Measurements from ENCODE around the gene LTA. TPM values are rescaled to one million over a fixed set of nuclear protein-coding genes. Genes with fewer than 3 reads are reported as not detected.
"Not testable (repeated sequence)": the region's sequence is repeated elsewhere in the genome, so short reads cannot be mapped to it uniquely, and the experiment has no call there.

The LTA gene
- total RNA-seq, 1 donor from 2014 or later: not detected

DNA sequence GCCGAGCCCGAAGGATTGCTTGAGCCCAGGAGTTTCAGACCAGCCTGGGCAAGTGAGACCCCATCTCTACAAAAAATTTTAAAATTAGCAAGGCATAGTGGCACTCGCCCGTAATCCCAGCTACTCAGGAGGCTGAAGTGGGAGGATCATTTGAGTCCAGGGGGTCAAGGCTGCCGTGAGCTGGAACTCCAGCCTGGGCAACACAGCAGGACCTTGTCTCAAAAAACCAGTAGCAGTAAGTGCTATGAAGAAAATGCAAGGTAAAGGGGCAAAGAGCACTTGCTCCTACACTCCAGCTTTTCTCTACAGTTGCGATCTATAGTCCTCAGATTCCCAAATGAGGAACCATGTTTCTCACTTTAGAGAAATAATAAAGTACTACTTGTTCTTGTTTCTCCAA lies 28.4 kb upstream of the LTA start:
- ATAC-seq: no peak

DNA sequence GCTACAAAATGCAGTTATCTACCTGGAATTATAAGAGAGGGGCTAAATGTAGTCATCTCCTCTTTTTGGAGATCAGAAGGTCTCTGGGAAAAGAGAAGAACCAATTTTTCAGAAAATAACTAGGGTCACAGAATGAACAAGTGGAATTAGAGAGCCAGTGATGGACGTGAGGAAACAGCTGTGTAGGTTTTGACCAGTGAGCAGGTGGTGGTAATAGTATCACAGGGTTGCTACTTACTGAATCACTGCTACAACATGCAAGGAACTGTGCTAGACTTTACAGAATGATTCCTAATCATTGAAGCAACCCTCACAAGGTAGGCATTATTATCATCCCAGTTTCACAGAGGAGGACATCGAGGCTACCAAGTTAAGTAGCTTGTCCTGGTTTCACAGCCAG lies 27.4 kb upstream of the LTA start:
- no peak for ATAC-seq

DNA sequence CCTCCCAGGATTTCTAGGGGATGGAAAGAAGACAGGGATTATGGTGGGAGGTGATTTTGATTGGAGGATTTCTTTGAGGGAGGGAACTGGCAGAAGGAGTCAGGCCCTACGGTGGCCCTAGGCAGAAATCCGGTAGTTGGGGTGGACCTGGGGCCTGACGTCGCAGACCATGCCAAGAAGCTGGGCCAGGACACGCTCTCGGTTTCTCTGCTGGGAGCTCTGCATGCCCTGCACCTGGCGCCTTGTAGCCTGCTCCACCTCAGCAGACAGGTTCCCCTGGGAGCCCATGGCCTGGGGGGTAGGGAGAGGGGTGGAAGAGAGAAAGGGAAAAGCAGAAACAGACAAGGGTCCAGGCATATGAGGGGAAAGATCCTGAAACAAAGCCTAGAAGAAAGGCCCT lies 26.8 kb upstream of the LTA start:
- no peak for ATAC-seq

DNA sequence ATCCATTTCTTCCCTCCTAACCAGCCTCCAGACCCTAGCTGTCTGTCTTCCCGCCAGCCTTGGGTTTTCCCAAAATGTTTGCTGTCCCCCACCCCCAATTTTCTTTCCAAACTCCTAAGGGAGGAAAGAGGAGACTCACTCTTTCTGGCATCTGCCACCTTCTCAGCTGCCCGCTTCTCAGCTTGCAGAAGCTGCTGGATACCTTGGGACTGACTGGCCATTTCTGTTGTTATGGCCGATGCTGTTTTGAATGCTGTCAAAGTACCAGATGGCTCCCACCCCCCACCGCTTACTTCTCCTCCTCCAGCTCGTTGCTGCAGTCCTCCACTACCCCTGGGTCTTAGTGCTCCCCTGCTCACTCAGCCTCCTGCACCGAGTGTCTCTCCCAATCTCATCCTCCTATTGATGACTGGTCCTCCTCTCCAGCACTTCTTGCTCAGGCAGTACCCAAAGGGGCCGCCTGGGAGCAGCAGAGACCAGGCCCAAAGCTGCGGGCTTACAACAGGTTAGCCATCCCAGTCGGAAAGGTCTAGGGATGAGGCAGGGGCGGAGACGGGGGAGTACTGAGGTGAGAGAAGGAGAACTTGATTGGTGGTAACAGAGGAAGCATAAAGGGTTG lies 25.6 kb upstream of the LTA start, which contains the start of gene ATP6V1G2:
Gene ATP6V1G2, minus strand, starts transcription at position 270 of the 619 bp plus-strand sequence. Its CDS starts 49 bp downstream, at position 221.
- ATAC-seq: peak; percentile 83

DNA sequence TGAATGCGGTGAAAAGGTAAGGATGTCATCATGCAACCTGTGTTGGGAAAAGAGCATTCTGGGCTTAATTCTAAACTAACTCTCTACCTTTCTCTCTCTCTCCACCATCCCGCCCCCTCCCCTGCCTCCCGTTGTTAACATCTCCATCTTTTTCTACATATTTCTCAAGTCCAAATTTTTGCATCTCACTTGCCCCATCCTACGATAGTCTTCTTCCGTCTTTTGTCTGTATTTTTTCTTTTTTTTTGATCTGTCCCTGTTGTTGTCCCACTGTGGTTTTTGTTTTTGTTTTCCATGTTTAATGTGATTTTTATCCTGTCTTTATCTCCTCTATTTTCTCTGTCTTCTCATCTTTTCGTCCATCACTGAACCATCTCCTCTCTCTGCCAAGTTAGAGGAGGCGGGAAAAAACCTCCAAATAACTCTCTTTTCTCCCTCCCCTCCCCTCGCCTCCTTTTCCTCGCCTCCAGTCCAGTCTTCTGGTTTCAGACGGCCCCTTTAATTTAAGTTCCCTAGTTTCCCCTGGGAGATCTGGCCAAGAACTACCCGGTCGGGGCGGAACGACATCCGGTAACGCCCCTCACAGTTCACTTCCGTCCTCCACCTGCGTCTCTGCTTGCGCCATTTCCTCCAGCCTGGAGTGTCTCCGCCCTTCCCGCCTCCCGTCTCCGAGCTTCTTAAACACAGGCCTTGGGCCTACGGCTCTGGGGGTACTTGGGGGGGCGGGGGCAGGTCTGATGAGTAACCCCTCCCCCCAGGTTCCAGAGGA lies 24.9 kb upstream of the LTA start, which contains the start of gene NFKBIL1:
Gene NFKBIL1, plus strand, starts transcription at position 651 of the 769 bp plus-strand sequence. Its CDS starts 87 bp downstream, at position 738.
- ATAC-seq: peak; percentile 92

DNA sequence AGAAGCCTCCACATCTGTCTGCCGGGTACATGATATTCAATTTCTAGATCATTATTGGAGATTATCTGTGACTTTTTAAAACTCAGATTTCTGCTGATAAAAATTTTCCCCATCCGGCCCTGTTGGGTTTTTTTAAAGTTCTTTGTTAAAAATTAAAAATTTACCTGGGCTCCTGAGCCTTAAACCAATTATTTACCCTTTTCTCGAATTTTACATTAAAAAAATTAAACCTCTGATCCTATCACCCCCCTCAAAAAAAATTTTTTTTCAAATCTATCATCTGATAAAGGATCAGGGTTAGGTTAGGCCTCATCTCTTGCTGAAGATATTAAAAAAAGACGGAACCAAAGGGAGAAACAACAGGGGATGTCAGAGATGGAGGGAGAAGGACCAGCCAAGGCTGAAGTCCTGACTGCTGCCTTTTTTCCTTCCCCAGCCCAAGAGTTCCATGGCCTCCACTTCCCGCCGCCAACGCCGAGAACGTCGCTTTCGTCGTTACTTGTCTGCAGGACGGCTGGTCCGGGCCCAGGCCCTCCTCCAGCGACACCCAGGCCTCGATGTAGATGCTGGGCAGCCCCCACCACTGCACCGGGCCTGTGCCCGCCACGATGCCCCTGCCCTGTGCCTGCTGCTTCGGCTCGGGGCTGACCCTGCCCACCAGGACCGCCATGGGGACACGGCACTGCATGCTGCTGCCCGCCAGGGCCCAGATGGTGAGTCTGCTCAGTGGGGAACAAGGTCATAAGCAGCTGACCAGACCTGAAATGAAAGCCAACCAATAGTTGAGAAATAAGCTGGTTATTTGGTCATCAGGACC lies 24.2 kb upstream of the LTA start:
- no peak for ATAC-seq

DNA sequence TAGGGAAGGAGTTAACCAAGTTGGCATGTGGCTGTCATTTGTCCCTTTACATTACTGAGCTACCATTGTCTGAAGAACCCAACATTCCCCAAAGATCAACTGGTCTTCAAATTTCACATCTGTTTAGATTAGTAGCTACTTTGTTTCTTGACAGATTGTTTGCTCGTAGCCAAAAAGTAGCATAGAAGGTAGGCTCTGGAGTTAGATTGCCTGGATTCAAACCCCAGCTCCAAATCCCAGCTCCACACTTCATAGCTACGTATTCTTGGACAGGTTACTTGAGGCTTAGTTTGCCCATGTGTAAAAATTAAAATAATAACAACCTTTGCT lies 23.6 kb upstream of the LTA start:
- no peak for ATAC-seq

DNA sequence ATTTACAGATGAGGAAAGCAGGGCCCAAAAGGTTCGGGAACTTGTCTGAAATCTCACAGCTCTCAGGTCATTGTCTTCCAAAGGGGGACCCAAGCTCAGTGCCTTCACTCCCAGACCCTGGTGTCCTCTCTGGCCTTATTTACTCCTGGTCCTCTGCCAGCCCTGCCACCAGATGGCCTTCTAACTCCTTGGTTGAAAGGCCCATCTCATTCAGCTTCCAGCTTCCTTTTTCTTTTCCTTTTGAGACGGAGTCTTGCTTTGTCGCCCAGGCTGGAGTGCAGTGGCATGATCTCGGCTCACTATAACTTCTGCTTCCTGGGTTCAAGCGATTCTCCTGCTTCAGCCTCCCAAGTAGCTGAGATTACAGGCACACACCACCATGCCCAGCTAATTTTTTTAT lies 20.7 kb upstream of the LTA start:
- ATAC-seq: not testable (repeated sequence)

DNA sequence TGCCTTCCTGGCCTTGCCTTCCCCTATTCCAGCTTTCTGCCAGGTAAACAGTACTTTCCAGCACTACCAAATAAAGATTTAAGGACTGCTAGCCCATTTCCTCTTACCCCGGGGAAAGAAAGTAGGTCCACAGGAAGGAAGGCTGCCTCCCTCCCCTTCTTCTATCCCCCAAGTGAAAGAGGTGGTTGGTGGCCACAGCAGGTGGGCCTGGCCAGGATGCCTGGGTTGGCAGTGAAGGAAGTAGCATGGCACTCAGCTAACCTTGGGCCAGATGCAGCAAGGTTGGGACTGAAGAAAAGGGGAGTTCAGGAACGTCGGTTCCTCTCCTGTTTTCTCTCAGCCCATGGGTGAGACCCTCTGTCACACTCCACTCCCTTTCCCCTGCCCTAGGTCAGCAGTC lies 15.8 kb upstream of the LTA start:
- ATAC-seq: no peak

DNA sequence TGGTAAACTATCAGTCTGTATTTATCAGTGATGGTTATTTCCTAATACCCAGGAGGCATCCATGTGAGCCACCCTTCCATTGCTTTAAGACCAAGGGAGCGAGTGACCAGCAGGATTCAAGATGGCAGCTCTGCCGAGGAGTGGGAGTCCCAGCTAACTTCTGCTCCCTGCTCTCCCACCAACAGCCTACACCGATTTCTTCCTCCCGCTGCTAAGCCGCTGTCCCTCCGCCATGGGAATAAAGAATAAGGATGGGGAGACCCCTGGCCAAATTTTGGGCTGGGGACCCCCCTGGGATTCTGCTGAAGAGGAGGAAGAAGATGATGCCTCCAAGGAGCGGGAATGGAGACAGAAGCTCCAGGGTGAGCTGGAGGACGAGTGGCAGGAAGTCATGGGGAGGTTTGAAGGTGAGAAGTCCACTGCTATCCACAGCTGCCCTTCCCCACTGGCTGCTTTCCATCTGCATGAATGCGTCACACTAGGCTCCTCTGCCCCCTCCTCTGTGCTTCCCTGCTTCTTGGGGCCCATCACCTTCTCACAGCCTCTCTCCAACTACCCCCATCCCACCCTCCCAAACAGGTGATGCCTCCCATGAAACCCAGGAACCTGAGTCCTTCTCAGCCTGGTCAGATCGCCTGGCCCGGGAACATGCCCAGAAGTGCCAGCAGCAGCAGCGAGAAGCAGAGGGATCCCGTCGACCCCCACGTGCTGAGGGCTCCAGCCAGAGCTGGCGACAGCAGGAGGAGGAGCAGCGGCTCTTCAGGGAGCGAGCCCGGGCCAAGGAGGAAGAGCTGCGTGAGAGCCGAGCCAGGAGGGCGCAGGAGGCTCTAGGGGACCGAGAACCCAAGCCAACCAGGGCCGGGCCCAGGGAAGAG lies 14.4 kb upstream of the LTA start:
- no peak for ATAC-seq

DNA sequence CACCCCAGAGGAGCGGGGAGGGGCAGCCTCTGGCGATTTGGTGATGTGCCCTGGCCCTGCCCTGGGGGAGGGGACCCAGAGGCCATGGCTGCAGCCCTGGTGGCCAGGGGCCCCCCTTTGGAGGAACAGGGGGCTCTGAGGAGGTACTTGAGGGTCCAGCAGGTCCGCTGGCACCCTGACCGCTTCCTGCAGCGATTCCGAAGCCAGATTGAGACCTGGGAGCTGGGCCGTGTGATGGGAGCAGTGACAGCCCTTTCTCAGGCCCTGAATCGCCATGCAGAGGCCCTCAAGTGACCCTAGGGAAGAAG lies 13.8 kb upstream of the LTA start:
- ATAC-seq: no peak

DNA sequence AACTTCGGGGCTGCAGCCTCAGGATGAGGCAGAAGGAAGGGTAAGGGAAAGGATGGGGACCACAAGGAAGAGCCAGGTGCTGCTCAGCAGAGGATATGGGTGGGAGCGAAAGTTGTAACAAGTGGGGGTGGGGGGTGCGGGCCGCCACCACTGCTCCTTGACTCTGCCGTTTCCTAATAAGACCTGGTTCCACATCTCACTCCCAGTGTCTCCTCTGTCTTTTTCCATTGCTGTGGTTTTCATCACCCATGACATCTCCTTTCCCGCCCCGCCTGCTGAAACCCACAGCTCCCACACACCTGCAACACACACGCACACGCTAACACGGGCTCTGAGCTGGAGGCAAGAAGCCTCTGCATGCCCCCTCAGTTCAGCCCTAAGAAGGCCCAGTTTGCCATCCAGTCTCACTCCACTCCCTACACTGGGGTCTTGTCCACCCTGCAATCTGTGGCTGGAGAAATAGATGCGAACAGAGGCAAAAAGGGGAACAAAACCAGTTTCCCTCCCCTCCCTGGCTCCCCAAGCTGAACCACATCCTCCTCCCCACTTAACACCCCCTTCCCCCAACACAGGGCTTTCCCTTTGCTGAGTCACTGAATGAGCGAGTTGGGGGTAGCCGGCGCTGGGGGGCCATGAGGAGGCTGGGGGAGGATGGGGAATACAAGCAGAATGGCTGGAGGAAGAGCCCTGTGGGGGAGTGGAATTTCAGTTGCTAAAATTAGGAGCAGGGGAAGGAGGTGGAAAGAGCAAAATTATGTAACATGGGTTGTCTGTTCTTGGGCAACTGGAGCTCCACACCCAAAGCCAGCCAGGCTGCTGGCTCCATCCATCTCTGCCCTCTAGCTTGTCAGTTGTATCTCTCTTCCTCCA lies 13.2 kb upstream of the LTA start:
- peak; percentile 30 for ATAC-seq

DNA sequence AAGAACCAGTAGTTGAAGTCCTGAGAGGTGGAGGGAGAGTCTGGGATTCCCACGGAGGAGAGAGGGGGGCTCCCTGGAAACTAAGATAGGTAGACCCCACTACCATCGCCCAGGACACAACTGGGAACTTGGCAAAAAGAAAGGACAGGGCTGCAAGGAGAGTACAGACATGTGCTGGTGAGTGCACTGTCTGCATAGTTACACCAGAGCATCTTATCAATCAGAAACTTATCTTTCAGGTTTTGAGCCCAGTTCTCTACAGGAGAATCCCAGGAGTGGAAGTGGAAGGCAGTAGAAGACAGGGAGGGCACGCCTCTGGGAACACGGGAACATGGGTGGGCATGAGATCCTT lies 12.5 kb upstream of the LTA start:
- no peak for ATAC-seq

DNA sequence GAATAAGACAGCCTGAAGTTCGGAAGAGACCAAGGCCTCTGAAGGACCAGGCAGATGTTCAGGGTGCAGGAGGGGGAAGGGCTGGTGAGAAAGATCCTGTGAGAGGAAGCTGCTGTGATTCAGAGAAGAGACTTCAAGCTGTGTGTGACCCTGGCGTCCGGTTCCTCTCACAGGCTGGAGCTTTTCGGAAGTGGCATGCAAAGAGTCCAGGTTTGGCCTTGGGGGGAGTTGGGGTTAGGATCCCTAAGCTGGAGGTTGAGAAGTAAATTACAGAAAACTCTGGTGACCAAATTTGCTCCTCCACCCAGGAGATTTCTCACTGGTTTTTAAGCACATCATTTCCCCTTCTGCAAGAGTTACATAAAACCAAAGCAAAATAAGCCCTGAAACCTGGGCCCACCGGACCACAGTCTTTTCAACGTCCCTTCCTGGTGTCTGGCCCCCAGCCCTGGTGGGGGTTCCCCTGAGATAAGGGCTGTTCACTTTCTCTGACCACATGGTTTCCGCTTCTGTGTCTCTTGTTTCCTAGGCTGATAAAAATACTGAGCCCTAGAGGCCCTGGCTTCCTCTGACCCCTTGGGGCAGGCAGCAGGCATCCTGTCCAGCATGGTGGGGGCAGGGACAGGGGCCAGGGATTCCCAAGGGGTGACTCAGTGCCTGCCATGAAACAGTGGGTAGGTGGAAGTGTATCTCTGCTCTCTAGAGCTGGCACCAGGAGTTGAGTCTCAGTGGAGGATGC lies 12.0 kb upstream of the LTA start:
- ATAC-seq: peak; percentile 66

DNA sequence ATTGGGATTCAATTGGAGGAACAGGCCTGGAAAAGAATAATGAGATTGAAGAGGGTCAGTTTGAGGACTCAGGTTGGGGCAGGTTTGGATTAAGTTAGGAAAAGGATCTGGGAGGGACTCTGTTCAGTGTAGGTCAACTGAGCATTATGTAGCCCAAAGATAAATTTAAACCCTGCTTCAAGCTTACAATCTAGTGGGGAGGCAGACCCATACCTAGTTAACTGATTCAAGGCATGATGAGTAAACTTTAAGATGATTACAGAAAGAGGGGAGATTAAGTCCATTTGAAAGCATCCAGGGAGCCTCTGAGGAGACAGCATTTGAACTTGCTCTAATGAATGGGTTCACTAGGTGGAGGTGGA lies 11.4 kb upstream of the LTA start:
- no peak for ATAC-seq

DNA sequence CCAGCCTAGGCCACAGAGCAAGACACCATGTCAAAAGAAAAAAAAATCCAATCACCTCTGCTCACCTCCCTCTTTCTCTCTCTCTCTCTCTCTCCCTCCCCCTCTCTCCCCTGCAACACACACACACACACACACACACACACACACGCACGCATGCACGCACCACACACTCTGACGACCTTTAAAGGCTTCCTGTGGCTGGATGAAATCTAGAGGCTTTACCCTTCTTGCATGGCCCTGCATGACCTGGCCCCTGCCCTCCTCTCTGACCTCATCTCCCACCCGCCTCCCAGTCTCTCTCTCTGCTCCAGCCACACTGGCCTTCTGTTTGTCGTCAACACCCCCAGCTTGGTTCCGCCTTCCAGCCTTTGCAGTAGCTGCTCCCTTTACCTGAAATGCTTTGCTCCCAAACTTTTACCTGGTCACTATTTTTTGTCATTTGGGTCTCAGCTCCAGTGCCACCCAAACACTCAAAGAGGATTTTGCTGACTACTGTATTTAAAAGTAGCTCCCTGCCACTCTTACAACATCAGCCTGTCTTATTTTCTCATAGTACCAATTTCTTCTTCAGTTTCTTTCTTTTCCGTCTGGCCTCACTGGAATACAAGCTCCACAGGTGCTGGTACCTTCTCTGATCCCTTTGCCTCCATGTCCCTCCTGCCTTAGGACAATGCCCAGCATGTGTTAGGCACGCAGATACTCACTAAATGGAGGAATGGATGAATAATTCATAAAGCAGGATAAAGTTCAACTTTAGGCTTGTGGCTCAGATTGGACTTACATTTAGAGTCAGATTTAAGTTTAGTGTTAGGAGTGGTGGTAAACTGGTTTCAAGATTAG lies 4.3 kb upstream of the LTA start:
- ATAC-seq: no peak

DNA sequence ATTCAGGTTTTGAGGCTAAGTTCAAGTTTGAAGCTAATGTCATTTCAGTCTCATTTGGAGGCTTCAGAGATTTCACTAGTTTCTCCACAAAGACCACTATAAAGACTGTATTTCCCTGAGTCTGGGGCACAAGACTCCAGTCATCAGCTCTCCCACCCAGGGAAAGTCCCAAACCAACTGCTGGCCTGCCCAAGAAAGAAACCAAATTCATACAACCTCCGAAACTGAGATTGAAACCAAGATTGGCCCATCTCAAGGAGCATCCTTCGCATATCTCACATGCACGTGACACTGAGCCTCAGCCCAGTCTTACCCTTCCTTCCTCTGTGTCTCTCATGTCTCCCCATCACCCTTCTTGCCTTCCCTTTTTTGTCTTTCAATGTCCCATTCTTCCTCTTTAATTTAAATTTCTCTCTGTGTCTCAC lies 3.5 kb upstream of the LTA start:
- ATAC-seq: peak; percentile 31

DNA sequence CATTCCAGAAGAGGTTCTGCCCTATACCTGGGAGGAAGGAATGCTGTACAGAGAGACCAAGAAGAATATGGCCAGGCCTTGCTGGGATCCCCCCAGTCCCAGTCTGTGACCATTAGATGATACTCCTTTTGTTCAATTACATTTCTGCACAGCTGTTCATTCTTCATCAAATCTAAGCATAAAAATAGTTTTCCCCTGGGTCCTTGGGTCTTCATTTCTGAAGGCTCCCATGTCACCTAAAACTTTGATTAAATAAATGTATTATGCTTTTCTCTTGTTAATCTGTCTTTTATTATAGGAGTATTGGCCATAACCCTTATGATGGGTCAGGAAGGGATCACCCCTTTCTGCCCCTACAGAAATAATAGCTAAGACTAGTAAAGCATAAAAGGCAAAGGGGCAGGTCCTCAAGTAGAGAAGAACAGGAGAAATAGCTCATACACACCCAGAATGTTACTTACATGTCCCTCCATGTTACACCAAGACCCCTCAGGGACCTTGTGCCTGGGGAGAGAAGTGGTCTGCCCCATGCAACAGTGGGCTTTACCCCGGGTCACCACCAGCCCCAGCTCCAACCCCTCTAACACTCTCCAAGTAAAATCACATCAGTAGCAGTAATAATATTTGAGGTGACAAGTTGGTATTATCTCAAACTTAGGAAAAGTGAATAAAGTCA lies 2.1 kb upstream of the LTA start:
- ATAC-seq: no peak

Data from esophagus mucosa (tissue), 1 donor.